Raji (cell line): ENCODE measurements around the gene ZNF71.

Source experiments
- POLR2A ChIP-seq: IDR thresholded peaks from 2 replicates; pipeline ENCODE4 v1.6.1; 2011; ENCODE audit warnings: low read depth, low read length, control low read depth; ENCODE audit not compliant: insufficient read depth

Gene ZNF71

DNA sequence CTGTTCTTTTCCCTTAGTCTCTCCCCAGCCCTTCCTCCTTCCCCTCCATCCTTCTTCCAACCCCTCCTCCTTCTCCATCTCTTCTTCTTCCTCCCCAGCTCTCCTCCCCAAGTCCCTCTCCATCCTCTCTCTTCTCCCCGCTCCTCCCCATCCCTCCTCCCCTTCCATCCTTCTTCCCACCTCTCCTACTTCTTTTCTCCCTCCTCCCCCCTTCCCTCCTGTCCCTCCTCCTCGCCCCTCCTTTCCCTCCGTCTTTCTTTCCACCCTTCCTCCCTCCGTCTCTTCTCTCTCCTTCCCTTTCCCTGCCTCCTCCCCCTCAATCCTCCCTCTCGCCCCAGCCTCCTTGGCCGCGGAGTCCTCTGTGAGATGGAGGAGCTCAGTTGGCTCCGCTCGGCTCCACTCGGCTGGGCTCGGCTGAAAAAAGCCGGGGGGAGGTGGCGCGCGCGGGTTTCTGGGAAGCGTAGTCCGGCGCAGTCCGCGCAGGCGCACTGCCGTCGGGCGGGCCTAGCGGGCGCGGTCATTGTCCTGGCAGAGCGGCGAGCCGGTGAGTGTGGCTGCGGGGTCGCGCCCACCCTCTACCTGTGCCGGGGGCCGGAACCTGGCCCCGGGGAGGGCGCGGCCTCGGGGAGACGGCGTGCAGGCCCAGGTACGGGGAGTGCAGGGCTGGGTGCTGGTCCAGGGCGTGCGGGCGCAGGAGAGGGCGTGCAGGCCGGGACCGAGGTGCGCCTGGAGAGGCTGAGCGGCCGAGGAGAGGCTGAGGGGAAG is at the start of gene ZNF71:
ZNF71 (plus strand) TSS at position 520 of the 765 bp plus-strand sequence. CDS start 6,257 bp downstream, outside the sequence.
- peak; percentile 51; the same call in 1 of the 2 replicates for TF ChIP-seq POLR2A

DNA sequence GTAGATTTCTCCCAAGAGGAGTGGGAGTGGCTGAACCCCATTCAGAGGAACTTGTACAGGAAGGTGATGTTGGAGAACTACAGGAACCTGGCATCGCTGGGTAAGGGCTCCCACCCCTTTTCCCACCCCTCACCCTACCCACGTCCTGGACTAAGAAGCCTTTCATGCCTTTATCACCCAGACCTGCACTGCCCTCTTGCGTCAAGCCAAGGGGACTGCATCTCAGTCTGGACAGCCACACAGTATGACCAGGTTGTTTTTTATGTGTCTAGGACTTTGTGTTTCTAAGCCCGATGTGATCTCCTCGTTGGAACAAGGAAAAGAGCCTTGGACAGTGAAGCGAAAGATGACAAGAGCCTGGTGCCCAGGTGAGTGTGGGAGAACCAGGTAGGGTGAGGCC is 47.6 kb upstream of the ZNF71 start:
- TF ChIP-seq POLR2A, result no peak

DNA sequence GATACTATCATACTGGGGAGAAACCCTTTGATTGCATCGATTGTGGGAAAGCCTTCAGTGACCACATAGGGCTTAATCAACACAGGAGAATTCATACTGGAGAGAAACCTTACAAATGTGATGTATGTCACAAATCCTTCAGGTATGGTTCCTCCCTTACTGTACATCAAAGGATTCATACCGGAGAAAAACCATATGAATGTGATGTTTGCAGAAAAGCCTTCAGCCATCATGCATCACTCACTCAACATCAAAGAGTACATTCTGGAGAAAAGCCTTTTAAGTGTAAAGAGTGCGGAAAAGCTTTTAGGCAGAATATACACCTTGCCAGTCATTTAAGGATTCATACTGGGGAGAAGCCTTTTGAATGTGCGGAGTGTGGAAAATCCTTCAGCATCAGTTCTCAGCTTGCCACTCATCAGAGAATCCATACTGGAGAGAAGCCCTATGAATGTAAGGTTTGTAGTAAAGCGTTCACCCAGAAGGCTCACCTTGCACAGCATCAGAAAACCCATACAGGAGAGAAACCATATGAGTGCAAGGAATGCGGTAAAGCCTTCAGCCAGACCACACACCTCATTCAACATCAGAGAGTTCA is 40.7 kb upstream of the ZNF71 start:
- no peak for TF ChIP-seq POLR2A

DNA sequence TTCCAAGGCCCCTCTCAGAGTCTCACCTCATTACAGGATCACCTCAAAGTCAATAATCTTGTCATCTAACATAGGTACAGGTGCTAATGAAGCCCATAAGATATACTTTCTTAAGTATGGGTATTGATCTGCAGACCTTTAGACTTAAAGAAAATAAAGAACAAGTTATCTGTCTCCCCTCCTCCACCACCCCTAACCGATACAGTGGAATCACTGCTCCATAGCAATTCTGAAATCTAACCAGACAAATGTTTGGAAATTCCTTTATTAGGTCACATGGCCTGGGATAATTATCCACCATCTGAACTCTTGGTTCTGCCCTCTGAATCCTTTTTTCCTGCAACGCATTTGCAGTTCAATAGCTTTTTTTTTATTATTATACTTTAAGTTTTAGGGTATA is 32.3 kb upstream of the ZNF71 start:
- TF ChIP-seq POLR2A, result no peak

DNA sequence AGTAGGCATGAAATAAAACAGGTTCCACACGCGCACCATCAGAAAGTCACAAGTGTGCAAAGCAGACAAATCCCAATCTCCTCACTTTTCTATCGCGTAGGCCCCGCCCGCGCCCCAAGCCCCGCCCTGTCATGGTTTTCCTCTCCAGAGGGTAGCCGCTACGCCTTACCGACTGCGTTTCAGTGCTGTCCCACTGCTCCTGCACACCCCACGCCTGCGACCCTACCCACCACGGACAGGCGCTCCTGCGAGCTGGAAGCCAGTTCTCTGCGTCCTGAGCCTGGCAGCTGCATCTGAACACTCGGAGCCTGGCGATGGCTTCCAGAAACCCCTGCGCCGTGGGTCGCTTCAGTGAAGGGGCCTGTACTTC is 28.2 kb upstream of the ZNF71 start:
- no peak for TF ChIP-seq POLR2A

DNA sequence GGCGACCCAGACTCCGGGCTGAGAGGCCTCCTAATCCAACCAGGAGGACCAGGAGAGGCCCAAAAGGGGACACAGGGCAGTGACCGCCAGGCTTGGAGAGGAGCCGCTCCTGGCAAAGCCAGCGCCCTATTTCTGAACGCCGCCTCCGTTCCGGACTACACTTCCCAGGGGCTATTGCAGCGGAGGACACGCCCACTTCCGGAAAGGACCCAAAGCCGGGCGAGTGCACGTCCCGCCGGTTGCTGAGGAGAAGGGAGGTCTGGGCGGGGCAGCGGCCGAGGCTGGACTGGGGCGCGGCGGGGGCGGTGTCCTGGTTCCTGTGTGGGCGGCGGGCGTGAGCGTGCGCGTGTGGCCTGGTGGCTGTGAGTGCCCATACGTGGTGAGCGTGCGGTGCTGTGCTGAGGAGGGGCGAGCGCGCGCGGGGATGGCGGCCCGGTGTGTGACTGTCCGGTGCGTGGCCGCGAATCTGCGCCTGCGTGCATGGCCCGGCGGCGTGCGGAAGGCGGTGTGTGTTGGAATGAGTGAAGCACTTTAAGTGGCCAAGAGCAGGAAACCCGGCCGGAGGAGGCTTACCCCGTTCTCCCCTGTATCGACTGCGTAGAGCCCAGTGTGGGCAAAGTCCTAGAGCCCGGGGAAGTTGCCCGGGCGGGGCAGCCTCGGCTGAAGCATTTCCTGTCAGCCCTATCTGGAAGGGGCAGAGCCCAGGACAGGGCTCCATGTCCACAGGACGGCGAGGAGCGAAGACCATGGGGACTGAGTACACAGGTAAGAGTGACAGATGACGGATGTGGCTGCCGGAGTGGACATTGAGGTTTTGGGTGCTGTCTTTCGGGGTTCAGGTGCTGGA is 27.6 kb upstream of the ZNF71 start, which contains the start of gene ZNF470:
ZNF470 (plus strand) TSS at position 195 of the 847 bp plus-strand sequence. CDS start 2,844 bp downstream, outside the sequence.
- no peak for TF ChIP-seq POLR2A

DNA sequence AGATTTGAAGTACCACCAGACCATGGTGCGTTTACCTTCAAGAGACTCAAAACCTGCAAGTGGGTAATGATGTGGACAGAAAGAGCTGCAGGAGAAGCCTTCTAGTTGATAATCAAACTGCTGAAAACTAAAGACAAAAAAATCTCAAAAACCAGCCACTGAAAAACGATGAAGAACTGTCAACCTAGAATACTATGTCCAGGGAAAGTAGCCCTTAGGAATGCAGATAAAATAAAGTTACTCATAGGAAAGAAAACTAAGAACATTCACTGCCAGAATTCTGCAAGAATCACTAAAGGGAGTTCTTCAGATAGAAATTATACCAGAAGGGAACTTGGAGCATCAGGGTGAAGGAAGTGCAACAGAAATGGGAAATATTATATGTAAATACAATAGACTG is 22.5 kb upstream of the ZNF71 start:
- no peak for TF ChIP-seq POLR2A

DNA sequence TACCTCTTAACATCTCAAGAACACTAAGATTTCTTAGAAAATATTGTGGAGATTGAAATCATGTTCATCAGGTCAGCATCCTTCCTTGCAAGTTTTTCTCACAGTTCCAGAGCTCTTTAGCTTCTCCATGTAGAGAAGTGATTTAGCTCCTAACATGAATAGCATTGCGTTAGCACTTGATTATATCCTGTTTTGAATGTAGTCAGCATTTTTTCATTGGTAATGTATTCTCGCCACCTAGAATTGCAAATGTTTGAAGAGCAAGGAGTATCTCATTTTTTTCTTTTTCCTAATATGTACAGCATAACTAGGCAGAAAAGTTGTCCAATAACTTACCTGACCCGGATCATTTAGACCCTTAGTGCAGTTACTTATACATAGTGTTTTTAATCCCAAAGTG is 21.2 kb upstream of the ZNF71 start:
- no peak for TF ChIP-seq POLR2A

DNA sequence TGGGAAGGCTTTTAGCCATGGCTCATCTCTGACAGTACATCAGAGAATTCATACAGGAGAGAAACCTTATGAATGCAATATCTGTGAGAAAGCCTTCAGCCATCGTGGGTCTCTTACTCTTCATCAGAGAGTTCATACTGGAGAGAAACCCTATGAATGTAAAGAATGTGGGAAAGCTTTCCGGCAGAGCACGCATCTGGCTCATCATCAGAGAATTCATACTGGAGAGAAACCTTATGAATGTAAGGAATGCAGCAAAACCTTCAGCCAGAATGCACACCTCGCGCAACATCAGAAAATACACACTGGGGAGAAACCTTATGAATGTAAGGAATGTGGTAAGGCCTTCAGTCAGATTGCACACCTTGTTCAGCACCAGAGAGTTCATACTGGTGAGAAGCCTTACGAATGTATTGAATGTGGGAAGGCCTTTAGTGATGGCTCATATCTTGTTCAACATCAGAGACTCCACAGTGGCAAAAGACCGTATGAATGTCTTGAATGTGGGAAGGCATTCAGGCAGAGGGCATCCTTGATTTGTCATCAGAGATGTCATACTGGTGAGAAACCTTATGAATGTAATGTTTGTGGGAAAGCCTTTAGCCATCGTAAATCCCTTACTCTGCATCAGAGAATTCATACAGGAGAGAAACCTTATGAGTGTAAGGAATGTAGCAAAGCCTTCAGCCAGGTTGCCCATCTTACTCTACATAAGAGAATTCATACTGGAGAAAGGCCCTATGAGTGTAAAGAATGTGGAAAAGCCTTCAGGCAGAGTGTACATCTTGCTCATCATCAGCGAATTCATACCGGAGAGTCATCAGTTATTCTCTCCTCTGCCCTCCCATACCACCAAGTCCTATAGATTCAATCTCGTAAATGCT is 17.1 kb upstream of the ZNF71 start:
- no peak for TF ChIP-seq POLR2A

DNA sequence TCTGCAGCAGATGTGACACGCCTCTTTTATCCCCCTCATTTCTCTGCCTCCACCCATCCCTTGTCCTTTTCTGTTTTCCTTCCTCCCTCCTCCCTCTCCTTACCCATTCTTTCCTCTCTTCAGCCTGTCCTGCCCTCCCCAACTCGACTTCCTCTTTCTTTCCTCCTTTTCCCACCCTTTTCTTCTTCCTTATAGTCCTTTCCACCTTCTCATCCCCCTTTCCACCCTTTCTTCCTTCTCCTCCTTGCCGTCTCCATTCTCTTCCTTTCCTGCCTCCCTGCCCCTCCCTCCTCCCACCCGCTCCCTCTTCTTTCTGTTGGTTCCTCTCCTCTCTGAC is 688 bp upstream of the ZNF71 start:
- TF ChIP-seq POLR2A, result no peak

DNA sequence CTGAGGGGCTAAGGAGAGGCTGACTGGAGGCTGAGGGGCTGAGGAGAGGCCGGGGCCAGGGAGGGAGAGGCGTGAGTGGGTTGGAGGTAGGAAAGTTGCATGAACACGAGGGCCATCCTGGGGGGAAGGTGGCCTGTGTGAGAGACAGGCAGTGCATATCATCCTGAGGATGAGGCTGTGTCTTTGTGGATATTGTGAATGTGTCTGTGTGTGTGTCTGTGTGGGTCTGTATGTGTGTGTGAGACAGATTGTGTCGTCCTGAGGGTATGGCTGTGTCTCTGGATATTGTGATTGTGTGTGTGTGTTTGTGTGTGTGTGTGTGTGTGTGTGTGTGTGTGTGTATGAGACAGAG is 422 bp downstream of the ZNF71 start:
- TF ChIP-seq POLR2A, result no peak

DNA sequence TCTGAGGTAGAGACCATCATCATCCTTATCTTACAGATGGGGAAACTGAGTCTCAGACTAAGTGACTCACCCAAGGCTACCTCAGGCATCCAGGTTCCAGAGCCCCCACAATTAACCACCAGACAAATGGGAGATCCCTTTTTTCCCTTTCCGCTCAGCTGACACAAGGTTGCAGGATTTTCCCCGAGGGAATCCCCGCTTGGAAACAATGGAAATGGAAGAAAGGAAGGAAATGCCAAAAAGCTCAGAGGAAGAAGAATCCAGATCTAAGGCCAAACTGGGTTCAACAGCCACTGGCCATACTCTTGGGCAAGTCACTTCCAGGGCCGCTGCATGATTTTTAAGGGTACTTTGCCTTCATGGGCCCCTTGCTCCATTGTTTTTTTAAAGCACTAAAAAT is 1.6 kb downstream of the ZNF71 start:
- no peak for TF ChIP-seq POLR2A

DNA sequence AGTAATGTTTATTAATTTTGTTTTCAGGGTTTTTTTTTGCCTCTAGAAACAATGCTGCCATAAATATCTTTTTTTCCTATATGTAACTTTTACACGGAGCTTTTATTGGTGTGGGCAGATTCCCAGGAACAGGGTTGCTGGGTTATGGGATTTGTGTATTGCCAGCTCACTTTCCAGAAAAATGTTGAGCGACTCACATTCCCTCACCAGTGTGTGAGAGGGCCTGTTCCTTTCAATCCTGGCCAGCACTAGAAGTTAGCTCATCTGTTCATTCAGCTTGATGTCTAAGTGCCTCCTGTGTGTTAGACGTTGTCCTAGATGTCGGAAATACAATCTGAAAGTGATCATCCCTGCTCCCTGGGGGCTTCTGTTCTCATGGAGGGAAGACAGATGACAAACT is 2.6 kb downstream of the ZNF71 start:
- TF ChIP-seq POLR2A, result no peak

DNA sequence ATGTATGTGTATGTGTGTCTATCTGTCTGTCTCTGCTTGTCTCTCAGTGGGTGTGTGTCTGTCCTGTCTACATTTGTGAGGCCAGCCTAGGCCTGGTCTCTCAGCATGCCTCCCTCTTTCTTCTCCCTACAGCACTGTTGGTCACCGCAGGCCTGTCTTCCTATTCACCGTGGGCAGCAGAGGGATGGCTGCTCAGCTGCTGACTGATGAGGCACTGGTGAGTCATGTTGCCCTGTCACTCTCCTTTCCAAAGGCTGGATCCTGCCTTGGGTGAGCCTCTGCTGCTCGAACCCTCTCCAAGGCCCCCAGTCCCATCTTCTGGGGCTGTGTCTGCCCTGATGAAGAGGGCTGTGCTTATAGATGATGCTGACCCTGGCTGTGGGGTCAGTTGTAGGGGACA is 6.3 kb downstream of the ZNF71 start:
- TF ChIP-seq POLR2A, result no peak

DNA sequence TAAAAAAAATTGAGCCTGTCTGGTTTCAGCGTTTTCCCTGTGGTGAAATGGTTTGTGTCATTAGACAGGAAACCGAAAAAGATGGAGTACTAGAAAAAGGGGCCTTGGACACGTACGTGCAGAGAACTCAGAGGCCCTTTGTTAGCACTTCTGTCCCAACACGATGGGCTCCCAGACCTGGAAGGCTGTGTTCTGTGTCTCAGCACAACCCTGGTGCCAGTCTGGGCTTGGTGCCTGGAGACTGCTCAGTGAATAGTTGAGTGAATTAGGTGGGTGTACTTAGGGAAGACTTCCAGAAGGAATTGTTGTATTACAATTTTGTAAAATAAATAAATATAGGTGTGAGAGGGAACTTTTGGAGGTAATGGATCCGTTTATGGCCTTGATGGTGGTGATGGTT is 8.7 kb downstream of the ZNF71 start:
- no peak for TF ChIP-seq POLR2A
